Vagina (tissue), 2 donors: Measurements from ENCODE around the gene MIOS.

ENCODE experiments used
- POLR2A ChIP-seq, 2 donors: fragments of 450-650 bp; IDR thresholded peaks; one replicate each; pipeline ENCODE4 v1.6.1; 2017; ENCODE audit warnings: antibody characterized with exemption in 2 of 2, mild to moderate bottlenecking in 2 of 2, moderate library complexity in 2 of 2
- TF ChIP-seq, protein P1 (sequence below), 3 experiments: fragments of 450-650 bp in 2 of 3; fragments of 200-600 bp in 1 of 3; sonication (generic) in 1 of 3; IDR thresholded peaks; one replicate each; pipeline ENCODE4 v1.5.1; 2017 to 2019; ENCODE audit warnings: antibody characterized with exemption in 3 of 3, mild to moderate bottlenecking in 2 of 3, moderate library complexity in 2 of 3

DNA sequence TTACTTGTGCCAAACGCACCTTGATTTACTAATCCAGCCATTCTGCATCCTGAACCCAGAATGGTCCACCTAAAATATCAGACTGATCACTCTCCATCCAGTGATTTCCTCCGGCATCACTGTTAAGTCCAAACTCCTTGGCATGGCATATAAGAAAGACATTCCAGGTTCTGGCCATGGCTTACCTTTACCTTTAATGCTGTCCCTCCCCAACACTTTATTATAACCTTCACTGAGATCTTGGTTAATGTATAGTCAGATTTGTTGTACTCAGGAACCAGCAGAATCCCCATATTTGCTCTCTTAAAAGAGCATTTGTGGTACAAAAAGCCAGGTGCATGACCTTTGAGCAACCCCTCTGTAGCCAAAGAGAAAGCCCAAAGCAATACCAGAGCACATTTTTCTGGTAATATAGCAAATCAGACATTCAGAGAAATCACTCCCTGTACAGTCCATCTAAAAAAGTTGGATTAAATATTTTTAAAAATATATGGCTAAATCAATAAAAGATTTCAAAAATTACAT, 84.1 kb downstream of the MIOS start:
- no peak for TF ChIP-seq POLR2A (IDR thresholded peaks at IDR 0.05)
- TF ChIP-seq, protein P1, sequence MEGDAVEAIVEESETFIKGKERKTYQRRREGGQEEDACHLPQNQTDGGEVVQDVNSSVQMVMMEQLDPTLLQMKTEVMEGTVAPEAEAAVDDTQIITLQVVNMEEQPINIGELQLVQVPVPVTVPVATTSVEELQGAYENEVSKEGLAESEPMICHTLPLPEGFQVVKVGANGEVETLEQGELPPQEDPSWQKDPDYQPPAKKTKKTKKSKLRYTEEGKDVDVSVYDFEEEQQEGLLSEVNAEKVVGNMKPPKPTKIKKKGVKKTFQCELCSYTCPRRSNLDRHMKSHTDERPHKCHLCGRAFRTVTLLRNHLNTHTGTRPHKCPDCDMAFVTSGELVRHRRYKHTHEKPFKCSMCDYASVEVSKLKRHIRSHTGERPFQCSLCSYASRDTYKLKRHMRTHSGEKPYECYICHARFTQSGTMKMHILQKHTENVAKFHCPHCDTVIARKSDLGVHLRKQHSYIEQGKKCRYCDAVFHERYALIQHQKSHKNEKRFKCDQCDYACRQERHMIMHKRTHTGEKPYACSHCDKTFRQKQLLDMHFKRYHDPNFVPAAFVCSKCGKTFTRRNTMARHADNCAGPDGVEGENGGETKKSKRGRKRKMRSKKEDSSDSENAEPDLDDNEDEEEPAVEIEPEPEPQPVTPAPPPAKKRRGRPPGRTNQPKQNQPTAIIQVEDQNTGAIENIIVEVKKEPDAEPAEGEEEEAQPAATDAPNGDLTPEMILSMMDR (IDR thresholded peaks at IDR 0.05) = no peak
